ENCODE data around the gene CAMTA1.

CAMTA1 gene

DNA sequence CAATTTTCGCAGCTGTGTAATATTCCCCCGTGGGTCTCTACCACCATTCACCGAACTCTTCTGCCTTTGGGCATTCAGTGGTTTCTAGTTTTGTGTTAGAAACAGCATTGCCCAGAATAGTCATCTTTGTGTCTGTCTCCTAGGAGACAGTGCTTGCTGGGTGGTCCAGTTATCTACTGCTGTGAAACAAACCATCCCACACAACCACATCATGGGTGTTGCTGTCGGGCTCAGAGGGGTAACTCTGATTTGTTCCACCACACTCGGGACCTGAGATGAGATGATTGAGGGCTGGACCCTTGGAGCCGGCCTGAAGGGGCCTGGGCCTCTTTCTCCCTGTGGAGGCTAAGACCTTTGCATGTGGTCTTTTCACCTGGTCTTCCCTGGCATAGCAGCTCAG, 558.6 kb downstream of the CAMTA1 start:
- DNase-seq (ENCODE audit: low read depth): no peak

GRCh38 chr1:7344299-7344698, 559.0 kb downstream of the CAMTA1 start:
- no peak for DNase-seq (ENCODE audit: low read depth)

- DNase-seq (ENCODE audit: low read depth): no peak
Measured at GRCh38 chr1:7345516-7345915, 560.3 kb downstream of the CAMTA1 start.

DNA sequence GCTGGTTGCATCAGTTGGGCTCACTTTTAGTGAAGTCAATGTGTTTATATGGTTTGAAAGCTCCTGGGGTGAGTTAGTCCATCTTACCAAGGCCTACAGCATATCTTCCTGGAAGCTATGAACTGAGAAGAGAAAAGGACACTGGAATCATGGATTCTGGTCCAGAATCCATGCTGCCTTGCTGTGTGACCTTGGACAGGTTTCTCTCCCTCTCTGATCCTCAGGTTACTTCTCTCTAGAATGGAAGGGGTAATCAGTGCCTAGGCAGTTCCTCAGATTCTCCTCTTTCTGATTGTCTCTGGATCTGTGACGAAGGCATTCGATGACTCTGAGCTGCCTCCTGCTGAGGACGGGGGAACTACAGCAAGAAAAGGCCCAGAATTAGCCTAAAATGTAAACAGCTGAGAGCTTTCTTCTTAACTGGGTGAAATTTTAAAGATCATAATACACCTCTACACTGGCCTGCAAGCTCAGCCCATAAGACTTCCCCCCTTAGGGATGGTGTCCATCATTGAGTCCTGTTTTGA, 560.9 kb downstream of the CAMTA1 start:
- no peak for DNase-seq (ENCODE audit: low read depth)

- no peak for DNase-seq (ENCODE audit: low read depth)
Measured at GRCh38 chr1:7346600-7347570, 561.6 kb downstream of the CAMTA1 start.

- no peak for DNase-seq (ENCODE audit: low read depth)
Measured at GRCh38 chr1:7348073-7348472, 562.8 kb downstream of the CAMTA1 start.

- DNase-seq (ENCODE audit: low read depth): no peak
Measured at GRCh38 chr1:7348580-7348979, 563.3 kb downstream of the CAMTA1 start.

- no peak for DNase-seq (ENCODE audit: low read depth)
Measured at GRCh38 chr1:7350804-7351203, 565.5 kb downstream of the CAMTA1 start.

GRCh38 chr1:7351649-7352048, 566.4 kb downstream of the CAMTA1 start:
- DNase-seq (ENCODE audit: low read depth): no peak

- DNase-seq (ENCODE audit: low read depth): no peak
Measured at GRCh38 chr1:7352364-7352763, 567.1 kb downstream of the CAMTA1 start.

GRCh38 chr1:7352974-7353373, 567.7 kb downstream of the CAMTA1 start:
- no peak for DNase-seq (ENCODE audit: low read depth)

- DNase-seq (ENCODE audit: low read depth): no peak
Measured at GRCh38 chr1:7355646-7356045, 570.4 kb downstream of the CAMTA1 start.

DNA sequence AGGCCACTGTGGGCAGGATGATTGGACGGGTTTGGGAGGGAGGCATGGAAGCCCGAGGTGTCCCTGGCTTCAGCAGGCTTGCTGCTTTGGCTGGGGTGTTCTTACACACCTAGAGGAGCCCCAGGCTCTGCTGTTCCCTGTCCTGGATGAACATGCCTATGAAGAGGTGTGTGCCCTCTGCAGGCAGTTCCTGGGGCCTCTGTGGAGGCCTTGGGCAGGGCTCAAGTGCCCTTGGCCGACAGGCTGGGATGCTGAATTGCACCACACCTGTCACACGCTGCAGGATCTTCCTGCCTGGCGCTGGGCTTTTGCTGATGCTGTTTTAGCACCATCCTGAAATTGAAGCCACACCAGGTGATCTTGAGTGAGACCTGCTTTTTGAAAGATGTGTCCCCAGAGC, 570.8 kb downstream of the CAMTA1 start:
- no peak for DNase-seq (ENCODE audit: low read depth)

GRCh38 chr1:7358425-7358824, 573.2 kb downstream of the CAMTA1 start:
- no peak for DNase-seq (ENCODE audit: low read depth)

DNA sequence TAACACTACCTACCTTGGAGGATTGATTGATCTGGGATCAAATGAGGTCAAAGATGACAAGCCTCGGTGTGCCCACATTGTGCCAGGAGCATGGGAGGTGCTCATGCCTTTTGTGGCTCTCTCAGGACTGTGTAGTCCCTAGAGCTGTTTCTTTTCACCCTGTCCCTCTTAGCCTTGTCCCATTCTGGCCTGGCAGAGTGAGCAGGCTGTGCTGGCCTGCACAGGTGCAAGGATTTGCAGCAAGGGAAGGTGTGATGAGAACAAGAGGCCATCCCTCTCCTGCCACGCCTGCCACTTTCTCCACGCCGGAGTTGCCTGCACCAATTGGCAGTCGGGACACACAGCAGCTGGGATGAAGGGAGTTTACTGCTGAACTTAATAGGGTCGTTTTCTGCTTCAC, 575.3 kb downstream of the CAMTA1 start:
- DNase-seq (ENCODE audit: low read depth): no peak

DNA sequence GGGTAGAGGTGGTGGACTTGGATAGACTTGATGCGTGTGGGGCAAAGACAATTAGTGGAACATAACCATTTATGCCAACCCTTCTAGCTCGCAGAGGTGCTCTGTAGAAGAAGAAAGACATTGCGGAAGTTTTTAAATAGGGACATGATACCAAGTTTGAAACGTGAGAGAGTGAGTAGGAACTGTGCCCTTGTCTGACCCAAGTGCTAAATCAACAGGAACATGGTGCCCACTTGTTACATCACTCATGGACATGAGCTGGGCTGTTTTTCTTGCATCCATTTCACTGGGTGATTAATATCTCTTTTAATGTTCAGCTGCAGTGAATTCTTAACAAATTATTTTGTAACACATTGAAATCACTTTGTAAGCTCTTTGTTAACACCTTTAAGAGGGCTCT, 577.7 kb downstream of the CAMTA1 start:
- no peak for DNase-seq (ENCODE audit: low read depth)

DNA sequence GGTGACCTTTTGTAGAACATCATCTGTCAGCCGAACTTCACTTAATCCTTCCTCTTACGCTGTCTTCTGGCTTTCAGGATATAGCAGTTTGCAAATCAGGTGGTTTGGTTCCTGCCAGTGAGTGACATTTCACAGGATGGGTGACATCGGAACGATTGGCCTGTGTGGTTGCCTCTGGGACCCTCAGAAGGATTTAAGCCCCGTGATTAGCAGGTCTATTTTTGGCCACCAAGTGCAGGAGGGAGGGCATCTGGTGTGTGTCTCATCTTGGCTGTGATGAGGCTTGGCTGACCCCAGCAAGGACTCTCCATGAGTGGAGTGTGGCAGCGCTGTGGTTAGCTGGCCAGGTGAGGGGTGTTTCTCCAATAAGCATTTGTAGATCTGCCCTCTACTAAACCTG, 578.2 kb downstream of the CAMTA1 start:
- DNase-seq (ENCODE audit: low read depth): no peak

- no peak for DNase-seq (ENCODE audit: low read depth)
Measured at GRCh38 chr1:7365706-7366105, 580.5 kb downstream of the CAMTA1 start.

GRCh38 chr1:7366286-7366954, 581.2 kb downstream of the CAMTA1 start:
- no peak for DNase-seq (ENCODE audit: low read depth)

GRCh38 chr1:7366955-7367665, 581.9 kb downstream of the CAMTA1 start:
- DNase-seq (ENCODE audit: low read depth): no peak

DNA sequence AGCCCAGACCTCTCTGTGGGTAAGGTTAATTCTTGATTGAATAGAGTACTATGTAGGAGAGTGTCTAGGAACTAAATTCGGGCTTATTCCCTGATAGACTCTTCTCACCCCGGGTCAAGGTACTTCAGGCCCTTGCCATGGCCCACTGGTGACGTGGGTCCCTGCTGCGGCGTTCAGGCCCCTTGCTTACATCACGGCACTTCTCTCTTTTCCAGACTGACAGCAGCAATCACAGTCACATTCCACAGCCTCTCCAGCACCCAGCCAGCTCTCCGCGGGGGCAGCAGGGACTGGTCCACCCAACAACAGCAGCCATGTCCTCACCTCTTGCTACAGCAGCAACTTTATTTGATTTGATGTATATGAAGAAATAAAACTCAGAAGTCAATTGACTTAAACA, 584.6 kb downstream of the CAMTA1 start:
- no peak for DNase-seq (ENCODE audit: low read depth)

DNA sequence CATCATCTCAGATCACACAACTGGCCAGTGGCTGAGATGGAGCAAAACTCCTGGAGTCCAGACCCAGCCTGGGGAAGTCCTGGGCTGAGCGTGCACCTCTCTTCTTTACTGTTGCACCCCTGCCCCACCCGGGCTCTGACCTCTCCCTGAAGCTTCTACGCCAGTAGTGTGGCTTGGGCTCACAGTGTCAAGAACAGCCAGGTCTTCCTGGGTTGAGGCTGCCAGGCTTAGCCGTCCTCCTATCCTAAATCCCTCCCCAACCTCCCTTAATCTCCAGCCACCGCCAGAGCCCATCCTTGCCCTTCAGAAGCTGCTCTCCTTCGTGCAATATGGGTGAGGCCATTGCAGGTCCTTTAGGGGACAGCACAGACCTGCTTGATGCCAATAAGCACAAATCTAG, 586.7 kb downstream of the CAMTA1 start:
- DNase-seq (ENCODE audit: low read depth): no peak
